ENCODE results near the gene DYSF.
"Not testable (repeated sequence)": the region's sequence is repeated elsewhere in the genome, so short reads cannot be mapped to it uniquely, and the experiment has no call there.

Gene DYSF

GRCh38 chr2:71634567-71634966 lies 181.2 kb downstream of the DYSF start:
- no peak for DNase-seq (ENCODE audit: low read depth in 3 of 3, low spot score in 1 of 3)

GRCh38 chr2:71635798-71636197 lies 182.4 kb downstream of the DYSF start:
- no peak for DNase-seq (ENCODE audit: low read depth in 3 of 3, low spot score in 1 of 3)

- DNase-seq (ENCODE audit: low read depth in 3 of 3, low spot score in 1 of 3): no peak
These were observed 183.8 kb downstream of the DYSF start for GRCh38 chr2:71637168-71637567.

DNA sequence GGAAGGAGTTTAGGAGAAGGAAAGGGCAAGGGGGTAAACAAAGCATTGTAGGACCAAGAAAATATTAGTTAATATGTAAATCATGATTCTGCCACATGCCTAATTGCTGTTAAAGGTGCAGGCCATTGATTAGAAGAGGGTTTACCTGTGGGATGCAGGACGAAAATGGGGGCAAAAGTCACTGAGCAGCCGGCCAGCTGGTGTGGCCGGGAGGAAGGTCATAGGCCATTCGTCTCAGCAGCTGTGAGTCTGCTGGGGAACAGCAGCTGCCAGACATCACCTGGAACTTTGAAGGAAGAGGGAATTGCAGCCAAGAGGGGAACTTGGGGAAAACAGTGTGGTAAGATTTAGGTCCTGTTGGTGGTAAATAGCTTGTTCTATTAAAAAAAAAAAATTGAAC lies 184.4 kb downstream of the DYSF start:
- no peak for DNase-seq (ENCODE audit: low read depth in 3 of 3, low spot score in 1 of 3)

DNA sequence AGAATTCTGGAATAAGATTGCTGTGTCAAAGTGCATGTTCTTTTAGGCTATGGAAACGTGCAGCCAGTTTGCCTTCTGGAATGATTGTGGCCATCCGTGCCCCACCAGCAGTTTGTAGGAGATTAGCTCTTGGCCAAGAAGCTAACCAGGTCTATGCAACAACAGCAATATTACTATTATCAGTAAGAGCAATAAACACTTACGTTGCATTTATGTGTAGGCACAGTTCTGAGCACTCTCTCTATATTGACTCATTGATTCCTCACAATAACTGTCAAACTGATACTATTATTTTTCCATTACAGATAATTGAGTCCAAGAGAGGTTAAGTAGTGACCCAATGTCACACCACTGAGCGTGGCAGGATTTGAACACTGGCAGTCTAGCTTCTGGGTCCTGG lies 186.4 kb downstream of the DYSF start:
- DNase-seq (ENCODE audit: low read depth in 3 of 3, low spot score in 1 of 3): no peak

DNA sequence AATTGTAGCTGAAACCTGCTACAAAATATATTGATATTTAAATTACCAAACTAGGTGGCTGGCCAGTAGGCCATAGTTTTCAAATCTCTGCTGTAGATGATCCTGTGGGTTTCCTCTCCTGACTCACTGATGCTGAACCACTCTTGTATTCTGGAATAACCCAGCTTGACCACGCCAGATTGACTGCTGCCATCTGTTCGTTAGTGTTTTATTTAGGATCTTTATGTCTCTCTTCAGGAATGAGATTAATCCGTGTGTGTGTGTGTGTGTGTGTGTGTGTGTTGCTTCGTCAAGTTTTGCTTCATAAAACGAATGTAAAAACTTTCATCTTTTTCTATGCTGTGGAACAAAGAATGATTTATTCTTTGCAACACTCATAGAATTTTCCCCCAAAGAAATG lies 187.1 kb downstream of the DYSF start:
- DNase-seq (ENCODE audit: low read depth in 3 of 3, low spot score in 1 of 3): no peak

- no peak for DNase-seq (ENCODE audit: low read depth in 3 of 3, low spot score in 1 of 3)
These were observed 190.5 kb downstream of the DYSF start for GRCh38 chr2:71643674-71644357.

GRCh38 chr2:71646028-71646427 lies 192.7 kb downstream of the DYSF start:
- no peak for DNase-seq (ENCODE audit: low read depth in 3 of 3, low spot score in 1 of 3)

GRCh38 chr2:71647356-71647755 lies 194.0 kb downstream of the DYSF start:
- DNase-seq (ENCODE audit: low read depth in 3 of 3, low spot score in 1 of 3): no peak

- DNase-seq (ENCODE audit: low read depth in 3 of 3, low spot score in 1 of 3): no peak
These were observed 202.1 kb downstream of the DYSF start for GRCh38 chr2:71655498-71655897.

DNA sequence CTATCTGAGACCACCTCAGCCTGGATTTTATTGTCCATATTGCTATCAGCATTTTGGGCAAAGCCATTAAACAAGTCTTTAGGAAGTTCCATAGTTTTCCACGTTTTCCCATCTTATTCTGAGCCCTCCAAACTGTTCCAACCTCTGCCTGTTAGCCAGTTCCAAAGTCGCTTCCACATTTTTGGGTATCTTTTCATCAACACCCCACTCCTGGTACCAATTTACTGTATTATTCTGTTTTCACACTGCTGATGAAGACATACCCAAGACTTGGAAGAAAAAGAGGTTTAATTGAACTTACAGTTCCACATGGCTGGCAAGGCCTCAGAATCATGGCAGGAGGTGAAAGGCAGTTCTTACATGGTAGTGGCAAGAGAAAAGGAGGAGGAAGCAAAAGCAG lies 204.9 kb downstream of the DYSF start:
- not testable (repeated sequence) for DNase-seq (ENCODE audit: low read depth in 3 of 3, low spot score in 1 of 3)

GRCh38 chr2:71658771-71659170 lies 205.4 kb downstream of the DYSF start:
- no peak for DNase-seq (ENCODE audit: low read depth in 3 of 3, low spot score in 1 of 3)

DNA sequence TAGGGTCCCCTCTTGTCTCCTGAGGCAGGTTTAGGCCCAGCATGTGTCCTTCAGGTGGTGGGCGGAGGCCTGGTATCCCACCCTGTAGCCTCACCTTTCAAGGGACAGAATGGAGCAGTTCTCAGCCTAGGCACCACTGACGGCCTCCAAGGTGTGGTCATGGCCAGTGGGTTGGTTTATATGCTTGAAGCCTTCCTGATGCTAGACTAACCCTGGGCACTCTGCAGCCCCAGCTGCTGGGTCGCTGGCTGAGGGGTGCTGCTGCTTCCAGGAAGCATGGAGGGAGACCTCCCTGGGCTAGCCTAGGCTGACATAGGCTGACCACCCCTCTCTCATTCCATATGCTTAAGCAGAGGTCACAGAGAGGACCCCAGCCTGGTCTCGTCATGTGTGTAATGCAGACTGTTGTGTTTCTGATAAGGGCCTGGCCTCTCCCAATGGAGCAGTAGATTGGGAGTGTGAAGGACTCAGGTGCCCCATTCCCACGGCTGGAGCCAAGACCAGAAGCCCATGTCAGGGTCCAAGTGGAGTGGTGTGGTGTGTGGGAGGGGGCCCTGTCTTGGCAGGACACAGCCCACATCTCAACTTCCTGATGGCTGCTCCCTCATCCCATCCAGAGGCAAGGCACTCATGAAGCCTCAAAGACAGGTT lies 206.6 kb downstream of the DYSF start:
- DNase-seq (ENCODE audit: low read depth in 3 of 3, low spot score in 1 of 3): no peak

DNA sequence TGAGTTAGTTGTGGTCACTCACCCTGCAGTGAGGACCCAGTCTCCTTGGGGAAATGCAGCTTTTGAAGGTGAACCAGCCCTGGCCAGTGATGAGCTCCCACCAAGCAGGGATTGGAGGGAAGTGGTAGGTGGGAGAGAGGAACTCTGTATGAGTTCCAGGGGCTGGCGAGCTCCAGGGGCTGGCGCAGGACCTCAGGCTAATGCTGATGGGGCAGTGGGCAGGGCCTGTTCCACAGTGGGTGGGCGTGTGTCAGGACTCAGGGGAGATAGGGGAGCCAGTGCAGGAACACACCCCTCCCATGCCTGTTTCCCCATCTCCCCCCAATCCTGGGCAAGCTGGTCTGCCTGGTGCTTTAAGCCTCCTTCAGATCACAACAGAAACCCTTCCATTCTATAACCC lies 208.4 kb downstream of the DYSF start:
- no peak for DNase-seq (ENCODE audit: low read depth in 3 of 3, low spot score in 1 of 3)

- DNase-seq (ENCODE audit: low read depth in 3 of 3, low spot score in 1 of 3): no peak
These were observed 209.5 kb downstream of the DYSF start for GRCh38 chr2:71662665-71663394.

DNA sequence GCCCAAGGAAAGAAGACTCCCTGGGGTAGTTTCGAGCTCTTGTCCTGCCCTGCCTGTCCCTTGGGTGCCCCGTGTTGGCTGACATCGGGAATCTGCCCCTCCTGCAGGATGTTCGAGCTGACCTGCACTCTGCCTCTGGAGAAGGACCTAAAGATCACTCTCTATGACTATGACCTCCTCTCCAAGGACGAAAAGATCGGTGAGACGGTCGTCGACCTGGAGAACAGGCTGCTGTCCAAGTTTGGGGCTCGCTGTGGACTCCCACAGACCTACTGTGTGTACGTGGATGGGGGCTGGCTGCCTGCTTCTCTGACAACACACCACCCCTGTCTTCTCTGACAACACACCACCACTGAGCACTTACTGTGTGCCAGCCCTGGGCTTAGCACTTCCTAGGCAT lies 210.8 kb downstream of the DYSF start:
- DNase-seq (ENCODE audit: low read depth in 3 of 3, low spot score in 1 of 3): no peak

DNA sequence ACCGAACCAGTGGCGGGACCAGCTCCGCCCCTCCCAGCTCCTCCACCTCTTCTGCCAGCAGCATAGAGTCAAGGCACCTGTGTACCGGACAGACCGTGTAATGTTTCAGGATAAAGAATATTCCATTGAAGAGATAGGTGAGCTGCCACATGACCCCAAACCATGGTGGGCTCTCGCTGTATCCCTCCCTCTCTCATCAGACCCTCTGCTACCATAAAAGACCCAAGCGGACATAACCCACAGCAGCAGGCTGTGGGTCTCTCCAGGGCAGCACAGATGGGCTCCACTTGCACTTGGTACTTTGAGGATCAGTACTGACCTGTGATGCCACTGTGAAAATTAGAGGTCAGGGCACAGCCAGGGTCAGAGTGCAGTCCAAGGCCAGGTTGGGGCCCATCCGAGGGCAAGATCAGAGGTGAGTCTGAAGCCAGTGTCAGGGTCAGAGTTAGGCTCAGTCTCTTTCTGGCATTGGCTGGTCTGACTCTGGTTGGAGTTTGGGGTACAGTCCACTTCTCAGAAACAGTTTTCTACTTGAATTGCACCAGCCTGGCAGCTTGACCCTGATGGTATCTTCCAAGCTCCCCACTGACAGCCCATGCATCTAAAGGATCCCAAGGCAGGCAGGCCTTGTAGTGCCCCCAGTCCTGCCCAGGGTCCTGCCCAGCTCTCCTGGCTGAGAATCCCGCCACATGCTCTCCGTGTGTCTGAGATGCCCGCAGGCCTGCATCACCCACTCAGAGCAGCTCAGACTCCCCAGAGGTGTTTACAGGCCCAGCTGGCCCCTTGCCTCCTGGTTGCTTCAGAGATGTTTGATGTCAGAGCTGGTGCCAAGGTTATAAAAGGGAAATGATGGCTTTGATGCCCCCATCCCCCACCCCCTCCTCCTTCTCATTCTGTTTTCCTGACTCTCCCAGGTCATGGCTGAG lies 212.1 kb downstream of the DYSF start:
- DNase-seq (ENCODE audit: low read depth in 3 of 3, low spot score in 1 of 3): no peak

DNA sequence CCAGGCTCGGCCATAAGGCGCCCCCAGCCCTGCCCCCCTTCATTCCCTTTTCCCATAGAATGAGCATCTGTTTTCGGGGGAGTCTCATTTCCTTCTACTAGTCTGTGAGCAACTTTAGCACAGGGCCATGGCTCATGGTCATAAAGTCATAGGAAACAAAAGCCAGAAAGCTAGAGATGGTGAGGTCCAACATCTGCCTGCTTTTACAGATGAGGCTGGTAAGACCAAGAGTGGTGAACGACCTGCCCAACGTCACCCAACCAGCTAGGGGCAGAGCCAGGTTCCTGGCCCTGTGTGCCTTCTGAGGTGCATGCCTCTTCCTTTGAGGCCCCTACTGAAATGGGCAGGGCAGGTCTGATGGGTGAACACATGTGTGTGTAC lies 212.7 kb downstream of the DYSF start:
- no peak for DNase-seq (ENCODE audit: low read depth in 3 of 3, low spot score in 1 of 3)

DNA sequence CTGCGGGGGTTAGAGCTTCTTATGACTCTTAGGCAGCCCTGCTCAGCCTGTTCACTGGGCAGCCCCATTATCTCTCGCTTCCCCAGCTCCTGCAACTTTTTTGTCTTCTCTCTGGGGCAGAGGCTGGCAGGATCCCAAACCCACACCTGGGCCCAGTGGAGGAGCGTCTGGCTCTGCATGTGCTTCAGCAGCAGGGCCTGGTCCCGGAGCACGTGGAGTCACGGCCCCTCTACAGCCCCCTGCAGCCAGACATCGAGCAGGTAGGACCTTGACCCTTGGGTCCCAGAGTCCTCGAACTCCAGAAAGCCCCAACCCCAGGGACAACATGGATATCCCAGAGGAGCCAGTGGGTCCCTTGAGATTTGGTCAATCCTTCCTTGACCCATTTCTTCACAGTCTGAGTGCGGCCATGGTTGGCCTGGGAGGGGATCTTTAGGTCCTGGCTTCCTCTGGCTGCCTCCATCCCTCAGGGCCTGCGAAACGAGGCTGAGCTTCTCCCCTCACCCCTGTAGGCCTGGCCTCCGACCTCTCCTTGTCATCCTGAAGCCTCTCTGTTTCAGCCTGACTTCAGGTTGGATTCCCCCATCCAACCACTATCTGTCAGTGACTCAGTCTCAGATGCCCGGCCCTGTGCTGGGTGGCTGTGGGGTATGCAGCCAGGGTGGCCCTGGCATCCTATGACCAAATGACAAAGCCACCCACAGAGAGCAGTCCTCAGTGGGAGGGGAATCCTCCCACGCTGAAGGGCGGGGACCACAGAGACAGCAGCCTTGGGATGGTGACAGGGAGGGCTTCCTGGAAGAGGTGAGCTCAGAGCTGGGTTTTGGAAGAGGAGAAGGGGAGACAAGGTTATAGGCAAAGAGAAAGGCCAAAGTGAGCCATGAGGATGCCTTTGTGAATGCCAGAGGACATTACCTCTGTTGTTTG lies 214.2 kb downstream of the DYSF start:
- no peak for DNase-seq (ENCODE audit: low read depth in 3 of 3, low spot score in 1 of 3)

DNA sequence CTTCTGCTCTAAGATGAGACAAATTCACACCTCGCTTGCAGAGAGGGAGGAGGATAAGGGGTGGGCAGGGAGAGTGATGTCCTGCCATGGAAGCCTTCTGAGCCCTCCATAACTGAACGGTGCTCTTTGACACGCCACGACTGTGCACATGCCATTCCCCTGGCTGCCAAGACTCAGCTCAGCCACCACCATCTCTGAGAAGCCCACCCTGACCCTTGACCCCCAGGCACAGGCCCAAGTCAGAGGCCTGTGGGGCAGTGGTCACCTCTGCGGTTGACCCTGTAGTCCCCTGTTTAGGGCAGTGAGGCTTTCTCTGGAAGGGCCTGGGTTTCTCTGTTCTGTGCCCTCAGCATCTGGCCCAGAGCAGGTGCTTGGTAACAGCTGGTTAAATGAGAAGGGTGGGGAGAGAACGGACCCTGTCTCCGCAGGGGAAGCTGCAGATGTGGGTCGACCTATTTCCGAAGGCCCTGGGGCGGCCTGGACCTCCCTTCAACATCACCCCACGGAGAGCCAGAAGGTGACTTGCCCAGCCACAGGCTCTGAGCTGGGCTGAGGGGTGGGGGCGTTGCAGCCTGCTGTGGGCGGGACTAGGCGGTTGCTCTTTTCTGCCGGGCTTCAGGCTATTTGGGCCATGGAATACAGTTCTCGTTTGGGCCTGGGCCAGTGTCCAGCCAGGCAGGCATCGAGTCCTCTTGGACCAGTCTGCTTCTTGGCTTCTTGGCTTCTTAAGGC lies 215.1 kb downstream of the DYSF start:
- DNase-seq (ENCODE audit: low read depth in 3 of 3, low spot score in 1 of 3): no peak
